Mesodermal cell (in vitro differentiated cells): ENCODE results near the gene PRSS36.

Experiments used
- H3K27ac ChIP-seq: 2 replicates; pipeline ENCODE4 v1.7.0; 2013; ENCODE audit warnings: mild to moderate bottlenecking, low read depth, low read length, moderate library complexity; ENCODE audit not compliant: severe bottlenecking
- H3K36me3 ChIP-seq: 2 replicates; pipeline ENCODE4 v1.7.1; 2013; ENCODE audit warnings: mild to moderate bottlenecking, low read length, moderate library complexity; ENCODE audit not compliant: control insufficient read depth, insufficient read depth
- H3K4me1 ChIP-seq: one replicate; pipeline ENCODE4 v1.7.1; 2013; ENCODE audit warnings: mild to moderate bottlenecking, low read length; ENCODE audit not compliant: insufficient read depth, control insufficient read depth, poor library complexity, severe bottlenecking
- H3K4me3 ChIP-seq: 2 replicates; pipeline ENCODE4 v1.7.0; 2013; ENCODE audit warnings: low read length, control low read depth, mild to moderate bottlenecking; ENCODE audit not compliant: insufficient read depth, poor library complexity, severe bottlenecking; ENCODE audit errors: extremely low read depth
- H3K9me3 ChIP-seq: 2 replicates; pipeline ENCODE4 v1.7.1; 2013; ENCODE audit warnings: mild to moderate bottlenecking, low read length, moderate library complexity; ENCODE audit not compliant: control insufficient read depth
- WGBS, 2 experiments: methylation state at CpG; one replicate each; pipeline ENCODE4 v1.1.5; 2013; ENCODE audit warnings: missing lambda C conversion rate in 2 of 2; ENCODE audit not compliant: insufficient coverage in 2 of 2; 5-methylcytosine and 5-hydroxymethylcytosine counted together

Gene PRSS36

GRCh38 chr16:31118223-31119155 is 31.4 kb downstream of the PRSS36 start:
- H3K4me1 ChIP-seq: no peaks in the 10 kb centered on the region
- H3K27ac ChIP-seq: peak overlapping the region; percentile 87
- H3K4me3 ChIP-seq: peak overlapping the region; percentile 64
- peaks cover 51% of the 10 kb centered on the region for H3K36me3 ChIP-seq
- 68 to 72% methylated on average over 8 of the region's 9 CpGs for WGBS, 2 experiments
- no peaks in the 10 kb centered on the region for H3K9me3 ChIP-seq

GRCh38 chr16:31117384-31118222 is 32.3 kb downstream of the PRSS36 start, which contains the start of gene KAT8:
Gene KAT8 (plus strand): TSS chr16:31117664. CDS start chr16:31117682, 18 bp downstream.
- peak within 1 kb of the TSS; percentile 87 for H3K27ac ChIP-seq
- 0 to 1% methylated on average over 24 to 44 of the region's 68 CpGs for WGBS, 2 experiments
- H3K4me1 ChIP-seq: no peaks in the 10 kb centered on the region
- peak within 1 kb of the TSS; percentile 64 for H3K4me3 ChIP-seq
- H3K9me3 ChIP-seq: no peaks in the 10 kb centered on the region
- H3K36me3 ChIP-seq: peaks cover 48% of the 10 kb centered on the region

- 98% methylated on average over 5 to 7 of the region's 8 CpGs for WGBS, 2 experiments
- Histone ChIP-seq H3K9me3 (no peaks in the 10 kb centered on the region), H3K27ac (no peak overlapping the region), H3K4me3 (no peak overlapping the region), H3K4me1 (no peaks in the 10 kb centered on the region), H3K36me3 (peaks cover 48% of the 10 kb centered on the region)
These were observed 35.4 kb downstream of the PRSS36 start for GRCh38 chr16:31114468-31114867.

GRCh38 chr16:31113121-31114120 is 36.4 kb downstream of the PRSS36 start:
- Histone ChIP-seq H3K4me1 (peaks cover 4% of the 10 kb centered on the region), H3K4me3 (no peak overlapping the region), H3K9me3 (no peaks in the 10 kb centered on the region), H3K36me3 (peaks cover 41% of the 10 kb centered on the region), H3K27ac (no peak overlapping the region)
- WGBS, 2 experiments: 92 to 100% methylated on average over 3 to 4 of the region's 5 CpGs

GRCh38 chr16:31112711-31113110 is 37.2 kb downstream of the PRSS36 start:
- Histone ChIP-seq H3K36me3 (peaks cover 41% of the 10 kb centered on the region), H3K27ac (no peak overlapping the region), H3K4me3 (no peak overlapping the region), H3K9me3 (no peaks in the 10 kb centered on the region), H3K4me1 (peaks cover 4% of the 10 kb centered on the region)
- 100% methylated on average over 2 of the region's 2 CpGs for WGBS, 2 experiments

- 95 to 98% methylated on average over 19 to 23 of the region's 23 CpGs for WGBS, 2 experiments
- Histone ChIP-seq H3K36me3 (peaks cover 41% of the 10 kb centered on the region), H3K4me3 (no peak overlapping the region), H3K27ac (no peak overlapping the region), H3K9me3 (no peaks in the 10 kb centered on the region), H3K4me1 (peaks cover 4% of the 10 kb centered on the region)
These were observed 37.9 kb downstream of the PRSS36 start for GRCh38 chr16:31111881-31112466.

GRCh38 chr16:31110106-31111034 is 39.5 kb downstream of the PRSS36 start:
- H3K4me1 ChIP-seq: peaks cover 4% of the 10 kb centered on the region
- H3K9me3 ChIP-seq: no peaks in the 10 kb centered on the region
- H3K4me3 ChIP-seq: no peak overlapping the region
- peaks cover 41% of the 10 kb centered on the region for H3K36me3 ChIP-seq
- no peak overlapping the region for H3K27ac ChIP-seq
- WGBS, 2 experiments: 94 to 95% methylated on average over 25 to 26 of the region's 26 CpGs

- H3K9me3 ChIP-seq: no peaks in the 10 kb centered on the region
- H3K36me3 ChIP-seq: peaks cover 41% of the 10 kb centered on the region
- WGBS, 2 experiments: 92 to 98% methylated on average over 10 to 12 of the region's 12 CpGs
- peak overlapping the region; percentile 90 for H3K4me3 ChIP-seq
- H3K27ac ChIP-seq: no peak overlapping the region
- H3K4me1 ChIP-seq: peaks cover 4% of the 10 kb centered on the region
These were observed 40.2 kb downstream of the PRSS36 start for GRCh38 chr16:31109622-31110021.
